DND-41 (cell line): Measurements from ENCODE around the gene COMP.
"Not testable (repeated sequence)": the region's sequence is repeated elsewhere in the genome, so short reads cannot be mapped to it uniquely, and the experiment has no call there.

Experiments used
- ATAC-seq: fragments of 200-7000 bp; cut with Tn5 transposase; 3 replicates; pipeline ENCODE4 v1.9.1; 2021; ENCODE audit warnings: low read depth; ENCODE audit not compliant: insufficient read depth
- DNase-seq: peaks from one replicate; pipeline ENCODE4 v3.0.0-alpha.2; 2020
- H2AFZ ChIP-seq: 2 replicates; pipeline ENCODE4 v1.6.0; 2012; ENCODE audit warnings: low read depth, low read length
- H3K27ac ChIP-seq: 2 replicates; pipeline ENCODE4 v1.5.1; 2012; ENCODE audit warnings: low read length, inconsistent platforms
- H3K27me3 ChIP-seq: fragments of 200-600 bp; sonication (generic); 2 replicates; pipeline ENCODE4 v1.6.0; 2012; ENCODE audit warnings: low read length, mild to moderate bottlenecking, inconsistent platforms; ENCODE audit not compliant: insufficient read depth, poor library complexity
- H3K36me3 ChIP-seq: 2 replicates; pipeline ENCODE4 v1.5.1; 2012; ENCODE audit warnings: low read length, inconsistent platforms; ENCODE audit not compliant: insufficient read depth
- H3K4me1 ChIP-seq: 2 replicates; pipeline ENCODE4 v1.5.1; 2012; ENCODE audit warnings: mild to moderate bottlenecking, low read length; ENCODE audit not compliant: insufficient read depth
- H3K4me2 ChIP-seq: 2 replicates; pipeline ENCODE4 v1.6.0; 2012; ENCODE audit warnings: mild to moderate bottlenecking, moderate library complexity, low read length, inconsistent platforms; ENCODE audit not compliant: insufficient read depth
- H3K4me3 ChIP-seq, 2 experiments: fragments of 200-600 bp in 1 of 2; shearing (Covaris generic) in 1 of 2; 2 replicates each; pipeline ENCODE4 v1.5.1; 2012 to 2016; ENCODE audit warnings: inconsistent platforms in 2 of 2, low read length in 2 of 2, mild to moderate bottlenecking in 2 of 2, low read depth in 1 of 2, moderate library complexity in 1 of 2
- H3K79me2 ChIP-seq: 2 replicates; pipeline ENCODE4 v1.6.0; 2012; ENCODE audit warnings: low read length, inconsistent platforms; ENCODE audit not compliant: insufficient read depth
- H3K9ac ChIP-seq: 2 replicates; pipeline ENCODE4 v1.6.0; 2012; ENCODE audit warnings: low read depth, mild to moderate bottlenecking, inconsistent platforms, low read length, moderate library complexity
- H3K9me3 ChIP-seq: 2 replicates; pipeline ENCODE4 v1.5.1; 2012; ENCODE audit warnings: low read length, moderate library complexity, mild to moderate bottlenecking, inconsistent platforms; ENCODE audit not compliant: insufficient read depth, severe bottlenecking
- H4K20me1 ChIP-seq: 2 replicates; pipeline ENCODE4 v1.6.0; 2012; ENCODE audit warnings: low read length; ENCODE audit not compliant: insufficient read depth
- EZH2 ChIP-seq: IDR thresholded peaks from 3 replicates; pipeline ENCODE4 v1.6.1; 2012; ENCODE audit warnings: borderline replicate concordance, low read depth, mild to moderate bottlenecking, moderate library complexity, low read length, inconsistent platforms; ENCODE audit not compliant: severe bottlenecking
- TF ChIP-seq, protein P1 (sequence below): IDR thresholded peaks from 2 replicates; pipeline ENCODE4 v1.5.1; 2012; ENCODE audit warnings: borderline replicate concordance, low read length, moderate library complexity, mild to moderate bottlenecking; ENCODE audit not compliant: poor library complexity, severe bottlenecking; ENCODE audit errors: extremely low read depth

COMP gene

DNA sequence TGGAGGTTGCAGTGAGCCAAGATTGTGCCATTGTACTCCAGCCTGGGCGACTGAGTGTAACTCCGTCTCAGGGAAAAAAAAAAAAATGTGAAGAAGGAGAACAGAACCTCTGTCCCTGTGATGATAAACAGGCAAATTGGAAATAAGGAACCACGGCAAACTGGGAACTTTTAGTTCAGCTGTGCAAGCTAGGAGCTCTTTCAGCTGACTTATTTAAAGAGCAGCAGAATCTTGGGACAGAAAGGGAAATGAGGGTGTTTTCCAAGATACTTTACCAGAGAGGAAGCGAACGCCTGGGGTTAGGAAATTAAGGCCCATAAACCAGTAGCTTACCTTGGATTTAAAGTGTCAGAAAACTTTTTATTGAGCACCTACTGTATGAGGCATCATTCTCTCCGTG is 37.7 kb upstream of the COMP start:
- DNase-seq = no peak
- no peak overlapping the region for H3K27ac ChIP-seq
- no peak overlapping the region for H3K4me2 ChIP-seq
- H3K9ac ChIP-seq = no peak overlapping the region
- no peak for ATAC-seq
- H3K79me2 ChIP-seq = peaks cover 24% of the 10 kb centered on the region
- peaks cover 15% of the 10 kb centered on the region for H4K20me1 ChIP-seq
- TF ChIP-seq EZH2 = no peak
- TF ChIP-seq, protein P1, sequence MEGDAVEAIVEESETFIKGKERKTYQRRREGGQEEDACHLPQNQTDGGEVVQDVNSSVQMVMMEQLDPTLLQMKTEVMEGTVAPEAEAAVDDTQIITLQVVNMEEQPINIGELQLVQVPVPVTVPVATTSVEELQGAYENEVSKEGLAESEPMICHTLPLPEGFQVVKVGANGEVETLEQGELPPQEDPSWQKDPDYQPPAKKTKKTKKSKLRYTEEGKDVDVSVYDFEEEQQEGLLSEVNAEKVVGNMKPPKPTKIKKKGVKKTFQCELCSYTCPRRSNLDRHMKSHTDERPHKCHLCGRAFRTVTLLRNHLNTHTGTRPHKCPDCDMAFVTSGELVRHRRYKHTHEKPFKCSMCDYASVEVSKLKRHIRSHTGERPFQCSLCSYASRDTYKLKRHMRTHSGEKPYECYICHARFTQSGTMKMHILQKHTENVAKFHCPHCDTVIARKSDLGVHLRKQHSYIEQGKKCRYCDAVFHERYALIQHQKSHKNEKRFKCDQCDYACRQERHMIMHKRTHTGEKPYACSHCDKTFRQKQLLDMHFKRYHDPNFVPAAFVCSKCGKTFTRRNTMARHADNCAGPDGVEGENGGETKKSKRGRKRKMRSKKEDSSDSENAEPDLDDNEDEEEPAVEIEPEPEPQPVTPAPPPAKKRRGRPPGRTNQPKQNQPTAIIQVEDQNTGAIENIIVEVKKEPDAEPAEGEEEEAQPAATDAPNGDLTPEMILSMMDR = no peak
- H2AFZ ChIP-seq = no peak overlapping the region
- H3K4me3 ChIP-seq = no peak overlapping the region
- peaks cover 14% of the 10 kb centered on the region for H3K4me1 ChIP-seq
- H3K27me3 ChIP-seq = no peaks in the 10 kb centered on the region
- no peaks in the 10 kb centered on the region for H3K9me3 ChIP-seq
- peaks cover 14% of the 10 kb centered on the region for H3K36me3 ChIP-seq

DNA sequence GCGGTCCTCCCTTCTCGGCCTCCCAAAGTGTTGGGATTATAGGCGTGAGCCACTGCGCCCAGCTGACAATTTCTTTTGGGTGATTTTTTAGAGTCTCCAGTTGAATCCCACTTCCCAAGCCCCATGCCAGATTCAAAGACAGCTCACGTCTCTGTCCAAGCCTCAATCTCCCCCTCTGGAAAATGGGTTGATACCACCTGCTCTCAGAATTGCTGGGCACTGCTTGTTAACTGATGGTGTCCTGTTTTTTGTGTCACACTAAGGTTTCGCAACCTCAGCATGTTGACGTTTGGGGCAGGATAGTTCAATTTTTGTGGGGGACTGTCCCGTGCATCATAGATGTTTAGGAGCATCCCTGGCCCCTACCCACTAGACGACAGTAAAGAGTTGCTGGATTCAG is 26.5 kb upstream of the COMP start:
- DNase-seq (no peak), ATAC-seq (no peak)
- Histone ChIP-seq H3K9me3 (no peaks in the 10 kb centered on the region), H3K4me2 (no peak overlapping the region), H3K79me2 (no peaks in the 10 kb centered on the region), H2AFZ (no peak overlapping the region), H3K4me3 (no peak overlapping the region), H3K36me3 (no peaks in the 10 kb centered on the region), H4K20me1 (no peaks in the 10 kb centered on the region), H3K9ac (no peak overlapping the region), H3K27me3 (no peaks in the 10 kb centered on the region), H3K4me1 (no peaks in the 10 kb centered on the region), H3K27ac (no peak overlapping the region)
- TF ChIP-seq EZH2 = no peak
- TF ChIP-seq, protein P1 = no peak

DNA sequence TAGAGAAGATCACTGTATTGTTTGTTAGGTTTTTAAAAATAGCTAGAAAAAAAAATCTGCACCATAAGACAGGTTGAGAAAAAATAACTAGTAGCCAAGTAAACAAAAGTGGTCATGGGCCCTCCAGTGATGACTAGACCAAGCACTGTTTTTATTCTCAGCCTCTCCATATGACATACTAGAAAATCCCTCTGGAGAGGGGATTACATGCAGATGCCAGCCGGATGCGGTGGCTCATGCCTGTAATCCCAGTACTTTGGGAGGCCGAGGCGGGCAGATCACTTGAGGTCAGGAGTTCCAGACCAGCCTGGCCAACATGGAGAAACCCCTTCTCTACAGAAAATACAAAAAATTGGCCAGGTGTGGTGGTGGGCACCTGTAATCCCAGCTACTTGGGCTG is 25.5 kb upstream of the COMP start:
- not testable (repeated sequence) for H4K20me1 ChIP-seq, H3K27ac ChIP-seq, H3K79me2 ChIP-seq, H3K36me3 ChIP-seq, H3K9me3 ChIP-seq, H3K4me1 ChIP-seq, H3K27me3 ChIP-seq, DNase-seq, ATAC-seq, H3K9ac ChIP-seq, H3K4me3 ChIP-seq, H3K4me2 ChIP-seq, H2AFZ ChIP-seq

DNA sequence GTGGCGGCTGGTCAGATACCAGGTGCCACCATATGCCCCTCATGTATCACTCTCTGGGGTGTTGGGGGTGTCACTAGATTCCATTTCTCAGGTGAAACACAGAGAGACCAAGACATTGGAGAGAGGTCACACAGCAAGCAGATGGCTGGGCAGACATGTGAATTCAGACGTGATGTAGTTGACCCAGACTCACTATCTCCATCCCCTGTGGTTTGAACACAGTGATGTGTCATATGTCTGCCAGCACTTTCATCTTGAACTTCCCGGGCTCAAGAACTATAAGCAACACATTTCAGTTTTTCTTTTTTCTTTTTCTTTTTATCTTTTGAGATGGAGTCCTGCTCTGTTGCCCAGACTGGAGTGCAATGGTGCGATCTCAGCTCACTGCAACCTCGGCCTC is 24.6 kb upstream of the COMP start:
- DNase-seq (no peak), ATAC-seq (no peak)
- Histone ChIP-seq H3K27ac (no peak overlapping the region), H3K79me2 (no peaks in the 10 kb centered on the region), H4K20me1 (no peaks in the 10 kb centered on the region), H3K9ac (no peak overlapping the region), H3K9me3 (no peaks in the 10 kb centered on the region), H2AFZ (no peak overlapping the region), H3K4me1 (no peaks in the 10 kb centered on the region), H3K36me3 (no peaks in the 10 kb centered on the region), H3K4me3 (no peak overlapping the region), H3K4me2 (no peak overlapping the region), H3K27me3 (no peaks in the 10 kb centered on the region)
- TF ChIP-seq EZH2 = no peak
- TF ChIP-seq, protein P1 = no peak
